Neuronal stem cell (in vitro differentiated cells): Measurements from ENCODE around the gene PDE4C.
A peak's percentile ranks its signal among the peaks of the same experiment; 100 is the strongest.

Experiments
- DNase-seq: peaks from one replicate; pipeline ENCODE4 v3.0.0-alpha.2; 2013; ENCODE audit warnings: low spot score
- H2AFZ ChIP-seq: one replicate; pipeline ENCODE4 v1.6.1; 2013; ENCODE audit warnings: mild to moderate bottlenecking, low read length, inconsistent platforms
- H2AK5ac ChIP-seq: 2 replicates; pipeline ENCODE4 v1.6.1; 2013; ENCODE audit warnings: low read depth, mild to moderate bottlenecking, inconsistent platforms, low read length, moderate library complexity, mixed read lengths
- H2BK120ac ChIP-seq: 2 replicates; pipeline ENCODE4 v1.6.1; 2013; ENCODE audit warnings: low read depth, mild to moderate bottlenecking, inconsistent platforms, low read length, moderate library complexity, mixed read lengths
- H2BK12ac ChIP-seq: one replicate; pipeline ENCODE4 v1.6.1; 2013; ENCODE audit warnings: low read length, inconsistent platforms
- H2BK15ac ChIP-seq: 2 replicates; pipeline ENCODE4 v1.6.1; 2013; ENCODE audit warnings: mild to moderate bottlenecking, low read length, inconsistent platforms, mixed read lengths
- H2BK5ac ChIP-seq: one replicate; pipeline ENCODE4 v1.6.1; 2013; ENCODE audit warnings: inconsistent platforms, mild to moderate bottlenecking, low read length, moderate library complexity
- H3K14ac ChIP-seq: one replicate; pipeline ENCODE4 v1.6.1; 2013; ENCODE audit warnings: low read length, inconsistent platforms
- H3K18ac ChIP-seq: 2 replicates; pipeline ENCODE4 v1.6.1; 2013; ENCODE audit warnings: low read length, inconsistent platforms
- H3K23ac ChIP-seq: 2 replicates; pipeline ENCODE4 v1.6.1; 2013; ENCODE audit warnings: low read depth, mild to moderate bottlenecking, mixed read lengths, low read length, inconsistent platforms; ENCODE audit not compliant: poor library complexity
- H3K27ac ChIP-seq: replicated peaks from 3 replicates; pipeline ENCODE4 v1.5.1; 2013; ENCODE audit warnings: low read length, inconsistent platforms
- H3K27me3 ChIP-seq, 3 experiments: 2 replicates each; pipeline ENCODE4 v1.6.1; 2013; ENCODE audit warnings: low read length in 3 of 3, mild to moderate bottlenecking in 2 of 3, inconsistent platforms in 1 of 3, low read depth in 1 of 3, mixed read lengths in 1 of 3, moderate library complexity in 1 of 3; ENCODE audit not compliant: control insufficient read depth in 3 of 3, insufficient read depth in 3 of 3
- H3K36me3 ChIP-seq, 2 donors: replicated peaks in 1 of 2; 2 replicates each; pipeline ENCODE4 v1.6.1; 2013; ENCODE audit warnings: low read length in 2 of 2; ENCODE audit not compliant: control insufficient read depth in 2 of 2, insufficient read depth in 2 of 2
- H3K4ac ChIP-seq: 2 replicates; pipeline ENCODE4 v1.6.1; 2013; ENCODE audit warnings: inconsistent platforms, mild to moderate bottlenecking, low read length, moderate library complexity
- H3K4me1 ChIP-seq, 2 donors: 1 replicate in 1 of 2; 2 replicates in 1 of 2; pipeline ENCODE4 v1.6.1; 2013; ENCODE audit warnings: low read length in 2 of 2, low read depth in 1 of 2; ENCODE audit not compliant: control insufficient read depth in 2 of 2, insufficient read depth in 1 of 2
- H3K4me2 ChIP-seq: one replicate; pipeline ENCODE4 v1.6.1; 2013; ENCODE audit warnings: mild to moderate bottlenecking, low read length, inconsistent platforms; ENCODE audit not compliant: insufficient read depth, poor library complexity, severe bottlenecking
- H3K4me3 ChIP-seq, 2 donors: 2 replicates each; pipeline ENCODE4 v1.5.1; 2013; ENCODE audit warnings: low read length in 2 of 2, mild to moderate bottlenecking in 2 of 2, inconsistent platforms in 1 of 2, moderate library complexity in 1 of 2
- H3K79me1 ChIP-seq: one replicate; pipeline ENCODE4 v1.6.1; 2013; ENCODE audit warnings: low read depth, mild to moderate bottlenecking, inconsistent platforms, low read length, moderate library complexity
- H3K9ac ChIP-seq: one replicate; pipeline ENCODE4 v1.6.1; 2013; ENCODE audit warnings: mild to moderate bottlenecking, low read depth, low read length, inconsistent platforms; ENCODE audit not compliant: poor library complexity
- H3K9me3 ChIP-seq, 2 donors: replicated peaks in 1 of 2; 2 replicates each; pipeline versions ENCODE3 to v1.6.1; 2013; ENCODE audit warnings: low read length in 2 of 2, mild to moderate bottlenecking in 2 of 2, inconsistent platforms in 1 of 2, low read depth in 1 of 2, mixed read lengths in 1 of 2, moderate library complexity in 1 of 2; ENCODE audit not compliant: control insufficient read depth in 2 of 2, insufficient read depth in 1 of 2
- H4K8ac ChIP-seq: one replicate; pipeline ENCODE4 v1.6.1; 2013; ENCODE audit warnings: low read depth, mild to moderate bottlenecking, inconsistent platforms, low read length, moderate library complexity
- H4K91ac ChIP-seq: one replicate; pipeline ENCODE4 v1.6.1; 2013; ENCODE audit warnings: low read length, low read depth, mild to moderate bottlenecking, inconsistent platforms; ENCODE audit not compliant: poor library complexity
- WGBS, 2 donors: extraction: QIAGEN DNeasy Blood & Tissue Kit; methylation state at CpG; one replicate each; pipeline ENCODE4 v1.1.7; 2013; ENCODE audit warnings: missing lambda C conversion rate in 2 of 2, mixed read lengths in 1 of 2; ENCODE audit not compliant: insufficient read length in 2 of 2, insufficient replicate concordance in 1 of 2; ENCODE audit errors: extremely low coverage in 2 of 2; 5-methylcytosine and 5-hydroxymethylcytosine counted together

PDE4C gene

GRCh38 chr19:18273561-18274218 is 47.5 kb upstream of the PDE4C start:
- peaks cover 16 to 27% of the 10 kb centered on the region in 2 donors for H3K36me3 ChIP-seq
- no peak overlapping the region for H2AK5ac ChIP-seq
- no peak for DNase-seq
- H3K79me1 ChIP-seq: peaks cover 18% of the 10 kb centered on the region
- WGBS, 2 donors: no CpG with 5 or more reads among the region's 13 CpGs
- no peak overlapping the region for H2AFZ ChIP-seq
- H2BK12ac ChIP-seq: no peak overlapping the region
- H3K14ac ChIP-seq: no peak overlapping the region
- H4K8ac ChIP-seq: no peak overlapping the region
- H3K4me3 ChIP-seq: no peak overlapping the region
- no peak overlapping the region for H2BK15ac ChIP-seq
- H3K9ac ChIP-seq: no peak overlapping the region
- no peak overlapping the region for H3K27ac ChIP-seq
- no peak overlapping the region for H3K23ac ChIP-seq
- no peak overlapping the region for H2BK5ac ChIP-seq
- H3K27me3 ChIP-seq: no peaks in the 10 kb centered on the region
- no peak overlapping the region for H3K4me2 ChIP-seq
- H2BK120ac ChIP-seq: no peak overlapping the region
- peaks cover 0 to 2% of the 10 kb centered on the region in 2 donors for H3K9me3 ChIP-seq
- H4K91ac ChIP-seq: no peak overlapping the region
- H3K4ac ChIP-seq: no peak overlapping the region
- H3K4me1 ChIP-seq: peaks cover 2 to 6% of the 10 kb centered on the region in 2 donors
- H3K18ac ChIP-seq: no peak overlapping the region

- Histone ChIP-seq H3K79me1 (peaks cover 11% of the 10 kb centered on the region), H2BK120ac (no peak overlapping the region), H3K4ac (no peak overlapping the region), H3K4me3 (no peak overlapping the region), H3K14ac (no peak overlapping the region), H3K18ac (no peak overlapping the region), H4K8ac (no peak overlapping the region), H3K4me2 (no peak overlapping the region), H2AK5ac (no peak overlapping the region), H2BK5ac (no peak overlapping the region), H3K27ac (no peak overlapping the region), H3K4me1 (no peaks in the 10 kb centered on the region), H3K9ac (no peak overlapping the region), H3K27me3 (no peaks in the 10 kb centered on the region), H4K91ac (no peak overlapping the region), H3K36me3 (peaks cover 17 to 21% of the 10 kb centered on the region in 2 donors), H3K9me3 (no peaks in the 10 kb centered on the region), H2AFZ (no peak overlapping the region), H3K23ac (no peak overlapping the region), H2BK15ac (no peak overlapping the region), H2BK12ac (no peak overlapping the region)
- no CpG with 5 or more reads among the region's 6 CpGs for WGBS, 2 donors
- no peak for DNase-seq
Measured at GRCh38 chr19:18271433-18271841, 45.2 kb upstream of the PDE4C start.

- no CpG with 5 or more reads among the region's 9 CpGs for WGBS, 2 donors
- Histone ChIP-seq H4K8ac (no peak overlapping the region), H3K4me2 (no peak overlapping the region), H3K23ac (no peak overlapping the region), H2BK5ac (no peak overlapping the region), H2AK5ac (no peak overlapping the region), H2BK120ac (no peak overlapping the region), H2BK12ac (no peak overlapping the region), H4K91ac (no peak overlapping the region), H3K4me3 (no peak overlapping the region), H2BK15ac (no peak overlapping the region), H3K27ac (no peak overlapping the region), H3K79me1 (peaks cover 8% of the 10 kb centered on the region), H3K36me3 (peaks cover 23 to 25% of the 10 kb centered on the region in 2 donors), H3K4ac (no peak overlapping the region), H3K27me3 (no peaks in the 10 kb centered on the region), H3K9me3 (no peaks in the 10 kb centered on the region), H2AFZ (no peak overlapping the region), H3K14ac (no peak overlapping the region), H3K4me1 (no peaks in the 10 kb centered on the region), H3K9ac (no peak overlapping the region), H3K18ac (no peak overlapping the region)
- no peak for DNase-seq
Measured at GRCh38 chr19:18270326-18270725, 44.1 kb upstream of the PDE4C start.

GRCh38 chr19:18269070-18269723 is 43.0 kb upstream of the PDE4C start:
- Histone ChIP-seq H4K8ac (no peak overlapping the region), H3K27me3 (no peaks in the 10 kb centered on the region), H3K36me3 (peaks cover 20 to 36% of the 10 kb centered on the region in 2 donors), H3K18ac (no peak overlapping the region), H2AK5ac (no peak overlapping the region), H3K4me1 (no peaks in the 10 kb centered on the region), H2BK120ac (no peak overlapping the region), H3K9ac (no peak overlapping the region), H3K4ac (no peak overlapping the region), H2BK15ac (no peak overlapping the region), H3K14ac (no peak overlapping the region), H3K4me3 (no peak overlapping the region), H3K23ac (no peak overlapping the region), H3K27ac (no peak overlapping the region), H2BK5ac (no peak overlapping the region), H2AFZ (no peak overlapping the region), H3K4me2 (no peak overlapping the region), H4K91ac (no peak overlapping the region), H2BK12ac (peak overlapping the region; percentile 41), H3K79me1 (peaks cover 6% of the 10 kb centered on the region), H3K9me3 (no peaks in the 10 kb centered on the region)
- WGBS, 2 donors: no CpG with 5 or more reads among the region's 2 CpGs
- no peak for DNase-seq
